ENCODE data around the gene CDHR3. TPM values are rescaled to one million over a fixed set of nuclear protein-coding genes. Genes with fewer than 3 reads are reported as not detected.
A peak's percentile ranks its signal among the peaks of the same experiment; 100 is the strongest.

Gene CDHR3
- total RNA-seq, 1 donor from 2014 or later = 50.8 TPM

- no peak for TF ChIP-seq CTCF (IDR thresholded peaks at IDR 0.05; ENCODE audit: partially characterized antibody, unreplicated experiment)
- no peak for DNase-seq
- Mint-ChIP-seq H3K27me3 (ENCODE audit: unreplicated experiment) (peaks cover 7% of the 10 kb centered on the region), H3K27ac (ENCODE audit: unreplicated experiment) (no peak overlapping the region), H3K36me3 (ENCODE audit: unreplicated experiment) (peaks cover 10% of the 10 kb centered on the region), H3K9me3 (ENCODE audit: unreplicated experiment) (peaks cover 4% of the 10 kb centered on the region), H3K4me1 (ENCODE audit: low read depth, unreplicated experiment) (peaks cover 23% of the 10 kb centered on the region), H3K4me3 (ENCODE audit: unreplicated experiment) (no peak overlapping the region)
Measured at GRCh38 chr7:106029451-106029850, 66.4 kb downstream of the CDHR3 start.

GRCh38 chr7:106029941-106030340 is 66.9 kb downstream of the CDHR3 start:
- peaks cover 10% of the 10 kb centered on the region for H3K36me3 Mint-ChIP-seq (ENCODE audit: unreplicated experiment)
- H3K9me3 Mint-ChIP-seq (ENCODE audit: unreplicated experiment) = peaks cover 4% of the 10 kb centered on the region
- peaks cover 23% of the 10 kb centered on the region for H3K4me1 Mint-ChIP-seq (ENCODE audit: low read depth, unreplicated experiment)
- H3K27me3 Mint-ChIP-seq (ENCODE audit: unreplicated experiment) = peaks cover 7% of the 10 kb centered on the region
- TF ChIP-seq CTCF (IDR thresholded peaks at IDR 0.05; ENCODE audit: partially characterized antibody, unreplicated experiment) = no peak
- H3K27ac Mint-ChIP-seq (ENCODE audit: unreplicated experiment) = no peak overlapping the region
- no peak for DNase-seq
- H3K4me3 Mint-ChIP-seq (ENCODE audit: unreplicated experiment) = no peak overlapping the region

GRCh38 chr7:106031300-106032035 is 68.4 kb downstream of the CDHR3 start:
- peak; percentile 60 for DNase-seq
- Mint-ChIP-seq H3K4me1 (ENCODE audit: low read depth, unreplicated experiment) (peaks cover 25% of the 10 kb centered on the region), H3K27ac (ENCODE audit: unreplicated experiment) (peak overlapping the region; percentile 81), H3K4me3 (ENCODE audit: unreplicated experiment) (peak overlapping the region; percentile 57), H3K9me3 (ENCODE audit: unreplicated experiment) (peaks cover 4% of the 10 kb centered on the region), H3K36me3 (ENCODE audit: unreplicated experiment) (peaks cover 10% of the 10 kb centered on the region), H3K27me3 (ENCODE audit: unreplicated experiment) (peaks cover 7% of the 10 kb centered on the region)
- TF ChIP-seq CTCF (IDR thresholded peaks at IDR 0.05; ENCODE audit: partially characterized antibody, unreplicated experiment) = no peak

- Mint-ChIP-seq H3K27ac (ENCODE audit: unreplicated experiment) (peak overlapping the region; percentile 4), H3K9me3 (ENCODE audit: unreplicated experiment) (peaks cover 4% of the 10 kb centered on the region), H3K4me3 (ENCODE audit: unreplicated experiment) (no peak overlapping the region), H3K36me3 (ENCODE audit: unreplicated experiment) (peaks cover 10% of the 10 kb centered on the region), H3K4me1 (ENCODE audit: low read depth, unreplicated experiment) (peaks cover 25% of the 10 kb centered on the region), H3K27me3 (ENCODE audit: unreplicated experiment) (peaks cover 7% of the 10 kb centered on the region)
- TF ChIP-seq CTCF (IDR thresholded peaks at IDR 0.05; ENCODE audit: partially characterized antibody, unreplicated experiment) = no peak
- DNase-seq = no peak
Measured at GRCh38 chr7:106032295-106032694, 69.2 kb downstream of the CDHR3 start.

GRCh38 chr7:106033735-106034134 is 70.7 kb downstream of the CDHR3 start:
- no peak for DNase-seq
- H3K4me1 Mint-ChIP-seq (ENCODE audit: low read depth, unreplicated experiment) = peaks cover 25% of the 10 kb centered on the region
- H3K4me3 Mint-ChIP-seq (ENCODE audit: unreplicated experiment) = no peak overlapping the region
- peaks cover 10% of the 10 kb centered on the region for H3K27me3 Mint-ChIP-seq (ENCODE audit: unreplicated experiment)
- no peak for TF ChIP-seq CTCF (IDR thresholded peaks at IDR 0.05; ENCODE audit: partially characterized antibody, unreplicated experiment)
- H3K36me3 Mint-ChIP-seq (ENCODE audit: unreplicated experiment) = peaks cover 10% of the 10 kb centered on the region
- H3K9me3 Mint-ChIP-seq (ENCODE audit: unreplicated experiment) = peaks cover 5% of the 10 kb centered on the region
- no peak overlapping the region for H3K27ac Mint-ChIP-seq (ENCODE audit: unreplicated experiment)
